Astrocyte (in vitro differentiated cells and primary cell): ENCODE data around the gene MRPL47. TPM values are rescaled to one million over a fixed set of nuclear protein-coding genes. Genes with fewer than 3 reads are reported as not detected.

Source experiments
- DNase-seq: peaks from one replicate; pipeline ENCODE4 v3.0.0-alpha.2; 2010; ENCODE audit warnings: low read depth
- FAIRE-seq: peaks from 2 replicates; lab custom pipeline; 2011; peaks lifted over from hg19 to GRCh38; lab: Jason Lieb, UNC
- H2AFZ ChIP-seq: 2 replicates; pipeline ENCODE4 v1.6.0; 2012; ENCODE audit warnings: low read depth, low read length, inconsistent platforms
- H3K27ac ChIP-seq: 2 replicates; pipeline ENCODE4 v1.5.1; 2011; ENCODE audit warnings: low read depth, low read length, inconsistent platforms
- H3K27me3 ChIP-seq: 2 replicates; pipeline ENCODE4 v1.6.0; 2011; ENCODE audit warnings: low read length, inconsistent platforms; ENCODE audit not compliant: insufficient read depth
- H3K36me3 ChIP-seq: 2 replicates; pipeline ENCODE4 v1.5.1; 2011; ENCODE audit warnings: low read length, inconsistent platforms; ENCODE audit not compliant: insufficient read depth
- H3K4me1 ChIP-seq: 2 replicates; pipeline ENCODE4 v1.5.1; 2011; ENCODE audit warnings: low read length, inconsistent platforms; ENCODE audit not compliant: insufficient read depth
- H3K4me2 ChIP-seq: 2 replicates; pipeline ENCODE4 v1.6.0; 2012; ENCODE audit warnings: low read length, inconsistent platforms
- H3K4me3 ChIP-seq: 2 replicates; pipeline ENCODE4 v1.5.1; 2011; ENCODE audit warnings: low read depth, mild to moderate bottlenecking, low read length, inconsistent platforms; ENCODE audit not compliant: insufficient read depth
- H3K79me2 ChIP-seq: 2 replicates; pipeline ENCODE4 v1.6.0; 2012; ENCODE audit warnings: mild to moderate bottlenecking, low read length, inconsistent platforms; ENCODE audit not compliant: insufficient read depth
- H3K9ac ChIP-seq: 2 replicates; pipeline ENCODE4 v1.6.0; 2012; ENCODE audit warnings: mild to moderate bottlenecking, low read length, inconsistent platforms
- H3K9me3 ChIP-seq: 2 replicates; pipeline ENCODE4 v1.5.1; 2012; ENCODE audit warnings: low read depth, mild to moderate bottlenecking, low read length, inconsistent platforms; ENCODE audit not compliant: insufficient read depth
- H4K20me1 ChIP-seq: 2 replicates; pipeline ENCODE4 v1.6.0; 2012; ENCODE audit warnings: low read length, inconsistent platforms; ENCODE audit not compliant: insufficient read depth
- H3K27ac Mint-ChIP-seq: one replicate; pipeline ENCODE4 v1.8.0; 2021; ENCODE audit warnings: mild to moderate bottlenecking, mixed read lengths; ENCODE audit not compliant: unreplicated experiment
- H3K27me3 Mint-ChIP-seq: one replicate; pipeline ENCODE4 v1.8.0; 2021; ENCODE audit warnings: low read depth, mixed read lengths; ENCODE audit not compliant: unreplicated experiment
- H3K36me3 Mint-ChIP-seq: one replicate; pipeline ENCODE4 v1.8.0; 2021; ENCODE audit warnings: low read depth, mixed read lengths; ENCODE audit not compliant: unreplicated experiment
- H3K4me1 Mint-ChIP-seq: one replicate; pipeline ENCODE4 v1.8.0; 2021; ENCODE audit warnings: low read depth, mixed read lengths; ENCODE audit not compliant: unreplicated experiment
- H3K4me3 Mint-ChIP-seq: one replicate; pipeline ENCODE4 v1.8.0; 2021; ENCODE audit warnings: mild to moderate bottlenecking, moderate library complexity, mixed read lengths; ENCODE audit not compliant: unreplicated experiment
- H3K9me3 Mint-ChIP-seq: one replicate; pipeline ENCODE4 v1.8.0; 2021; ENCODE audit warnings: mild to moderate bottlenecking, mixed read lengths; ENCODE audit not compliant: unreplicated experiment
- CTCF ChIP-seq: IDR thresholded peaks from 2 replicates; pipeline ENCODE4 v1.5.1; 2011; ENCODE audit warnings: low read depth, mild to moderate bottlenecking, inconsistent platforms, low read length, moderate library complexity; ENCODE audit not compliant: insufficient read depth
- EZH2 ChIP-seq: IDR thresholded peaks from 2 replicates; pipeline ENCODE4 v1.6.1; 2012; ENCODE audit warnings: mild to moderate bottlenecking, low read length, inconsistent platforms; ENCODE audit not compliant: insufficient read depth
- total RNA-seq: library from RNA; stranded (reverse); gene quantifications from 2 replicates; pipeline ENCODE4 v1.2.1, GENCODE V29; 2021

The MRPL47 gene
- total RNA-seq, 1 donor from 2014 or later: 45.9 TPM

- H3K36me3 ChIP-seq: peaks cover 46% of the 10 kb centered on the region
- H3K9me3 Mint-ChIP-seq: no peaks in the 10 kb centered on the region
- H3K27ac Mint-ChIP-seq: peak overlapping the region; percentile 54
- H4K20me1 ChIP-seq: peaks cover 17% of the 10 kb centered on the region
- no peak overlapping the region for H3K27ac ChIP-seq
- no peak overlapping the region for H2AFZ ChIP-seq
- TF ChIP-seq EZH2 (no peak), CTCF (no peak)
- H3K9ac ChIP-seq: no peak overlapping the region
- peaks cover 7% of the 10 kb centered on the region for H3K36me3 Mint-ChIP-seq
- no peaks in the 10 kb centered on the region for H3K4me1 ChIP-seq
- no peak overlapping the region for H3K4me2 ChIP-seq
- H3K27me3 Mint-ChIP-seq: no peaks in the 10 kb centered on the region
- peaks cover 63% of the 10 kb centered on the region for H3K79me2 ChIP-seq
- H3K9me3 ChIP-seq: no peaks in the 10 kb centered on the region
- H3K4me3 Mint-ChIP-seq: no peak overlapping the region
- H3K4me3 ChIP-seq: no peak overlapping the region
- H3K27me3 ChIP-seq: no peaks in the 10 kb centered on the region
- no peak for DNase-seq
- H3K4me1 Mint-ChIP-seq: peaks cover 5% of the 10 kb centered on the region
- FAIRE-seq: no peak
Measured at GRCh38 chr3:179599531-179599930, 4.9 kb downstream of the MRPL47 start.

DNA sequence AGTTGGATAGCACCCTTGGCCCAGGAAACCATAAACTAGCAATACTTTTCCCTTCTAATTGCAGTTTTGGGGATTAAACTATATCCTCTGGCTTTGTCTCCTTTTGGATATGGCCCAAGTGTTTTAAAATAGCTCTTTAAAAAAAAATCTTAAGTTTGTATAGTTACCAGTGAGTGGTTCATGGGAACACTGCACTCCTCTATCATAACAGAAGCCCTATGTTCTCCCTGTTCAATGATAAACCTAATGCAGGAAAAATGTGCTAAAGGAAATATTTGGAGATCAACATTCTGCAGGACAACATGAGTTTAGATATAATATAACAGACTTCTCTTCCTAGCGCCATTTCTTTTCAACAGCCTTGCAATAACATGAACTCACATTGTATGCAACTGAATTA lies 13.1 kb downstream of the MRPL47 start:
- Histone ChIP-seq H3K4me3 (no peak overlapping the region), H3K9me3 (no peaks in the 10 kb centered on the region), H3K4me1 (no peaks in the 10 kb centered on the region), H3K27ac (no peak overlapping the region), H2AFZ (no peak overlapping the region), H4K20me1 (peaks cover 4% of the 10 kb centered on the region), H3K27me3 (no peaks in the 10 kb centered on the region), H3K9ac (no peak overlapping the region), H3K79me2 (peaks cover 9% of the 10 kb centered on the region), H3K4me2 (no peak overlapping the region), H3K36me3 (peaks cover 68% of the 10 kb centered on the region)
- H3K4me3 Mint-ChIP-seq: no peak overlapping the region
- DNase-seq (no peak), FAIRE-seq (no peak)
- TF ChIP-seq EZH2 (no peak), CTCF (no peak)
- H3K27me3 Mint-ChIP-seq: no peaks in the 10 kb centered on the region
- H3K27ac Mint-ChIP-seq: no peak overlapping the region
- no peaks in the 10 kb centered on the region for H3K9me3 Mint-ChIP-seq
- H3K4me1 Mint-ChIP-seq: no peaks in the 10 kb centered on the region
- peaks cover 6% of the 10 kb centered on the region for H3K36me3 Mint-ChIP-seq

GRCh38 chr3:179590669-179591068 lies 13.8 kb downstream of the MRPL47 start:
- Histone ChIP-seq H2AFZ (no peak overlapping the region), H3K9me3 (no peaks in the 10 kb centered on the region), H3K4me2 (no peak overlapping the region), H3K27ac (no peak overlapping the region), H3K4me1 (no peaks in the 10 kb centered on the region), H3K4me3 (no peak overlapping the region), H3K36me3 (peaks cover 69% of the 10 kb centered on the region), H4K20me1 (peaks cover 4% of the 10 kb centered on the region), H3K9ac (no peak overlapping the region), H3K79me2 (peaks cover 6% of the 10 kb centered on the region), H3K27me3 (no peaks in the 10 kb centered on the region)
- no peak overlapping the region for H3K27ac Mint-ChIP-seq
- DNase-seq (no peak), FAIRE-seq (no peak)
- TF ChIP-seq EZH2: no peak
- TF ChIP-seq CTCF: no peak
- no peaks in the 10 kb centered on the region for H3K27me3 Mint-ChIP-seq
- H3K4me1 Mint-ChIP-seq: no peaks in the 10 kb centered on the region
- H3K9me3 Mint-ChIP-seq: no peaks in the 10 kb centered on the region
- H3K4me3 Mint-ChIP-seq: no peak overlapping the region
- H3K36me3 Mint-ChIP-seq: peaks cover 6% of the 10 kb centered on the region
